Adrenal gland (tissue), 5 donors: ENCODE results near the gene ZNF678.

Experiments used
- POLR2A ChIP-seq, 2 donors: fragments of 450-650 bp; IDR thresholded peaks; one replicate each; pipeline ENCODE4 v1.6.1; 2017; ENCODE audit warnings: antibody characterized with exemption in 2 of 2, mild to moderate bottlenecking in 2 of 2, moderate library complexity in 1 of 2
- TF ChIP-seq, protein P1 (sequence below), 6 experiments: fragments of 450-650 bp in 4 of 6; fragments of 200-600 bp in 2 of 6; sonication (generic) in 1 of 6; IDR thresholded peaks; 1 replicate in 5 of 6; 2 replicates in 1 of 6; pipeline versions ENCODE4 v1.5.1 to v1.8.0; 2016 to 2021; ENCODE audit warnings: antibody characterized with exemption in 6 of 6, mild to moderate bottlenecking in 2 of 6, moderate library complexity in 1 of 6
- donor health status: DM: no; HTN: no; CAD: no.

DNA sequence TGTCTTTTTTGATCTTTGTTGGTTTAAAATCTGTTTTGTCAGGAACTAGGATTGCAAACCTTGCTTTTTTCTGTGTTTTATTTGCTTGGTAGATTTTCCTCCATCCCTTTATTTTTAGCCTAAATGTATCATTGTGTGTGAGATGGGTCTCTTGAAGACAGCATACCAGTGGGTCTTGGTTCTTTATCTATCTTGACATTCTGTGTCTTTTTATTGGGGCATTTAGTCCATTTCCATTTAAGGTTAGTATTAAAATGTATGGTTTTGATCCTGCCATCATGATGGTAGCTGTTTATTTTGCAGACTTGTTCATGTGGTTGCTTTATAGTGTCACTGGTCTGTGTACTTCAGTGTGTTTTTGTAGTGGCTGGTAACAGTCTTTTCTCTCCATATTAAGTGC lies 14.1 kb downstream of the ZNF678 start:
- TF ChIP-seq, protein P1, sequence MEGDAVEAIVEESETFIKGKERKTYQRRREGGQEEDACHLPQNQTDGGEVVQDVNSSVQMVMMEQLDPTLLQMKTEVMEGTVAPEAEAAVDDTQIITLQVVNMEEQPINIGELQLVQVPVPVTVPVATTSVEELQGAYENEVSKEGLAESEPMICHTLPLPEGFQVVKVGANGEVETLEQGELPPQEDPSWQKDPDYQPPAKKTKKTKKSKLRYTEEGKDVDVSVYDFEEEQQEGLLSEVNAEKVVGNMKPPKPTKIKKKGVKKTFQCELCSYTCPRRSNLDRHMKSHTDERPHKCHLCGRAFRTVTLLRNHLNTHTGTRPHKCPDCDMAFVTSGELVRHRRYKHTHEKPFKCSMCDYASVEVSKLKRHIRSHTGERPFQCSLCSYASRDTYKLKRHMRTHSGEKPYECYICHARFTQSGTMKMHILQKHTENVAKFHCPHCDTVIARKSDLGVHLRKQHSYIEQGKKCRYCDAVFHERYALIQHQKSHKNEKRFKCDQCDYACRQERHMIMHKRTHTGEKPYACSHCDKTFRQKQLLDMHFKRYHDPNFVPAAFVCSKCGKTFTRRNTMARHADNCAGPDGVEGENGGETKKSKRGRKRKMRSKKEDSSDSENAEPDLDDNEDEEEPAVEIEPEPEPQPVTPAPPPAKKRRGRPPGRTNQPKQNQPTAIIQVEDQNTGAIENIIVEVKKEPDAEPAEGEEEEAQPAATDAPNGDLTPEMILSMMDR (IDR thresholded peaks at IDR 0.05), result no peak
- no peak for TF ChIP-seq POLR2A (IDR thresholded peaks at IDR 0.05)
